SK-N-MC (cell line): ENCODE data around the gene BCL11B.
A peak's percentile ranks its signal among the peaks of the same experiment; 100 is the strongest.

ENCODE experiments used
- DNase-seq: peaks from one replicate; pipeline ENCODE4 v3.0.0-alpha.2; 2011; ENCODE audit warnings: low read depth, low spot score
- H3K27ac ChIP-seq: fragments of 200-600 bp; sonication (generic); 2 replicates; pipeline ENCODE4 v1.5.1; 2016; ENCODE audit warnings: mixed run types
- H3K36me3 ChIP-seq: fragments of 200-600 bp; sonication (generic); 2 replicates; pipeline ENCODE4 v1.6.1; 2017; ENCODE audit warnings: antibody characterized with exemption, low read length, mixed read lengths; ENCODE audit not compliant: insufficient read depth
- H3K4me3 ChIP-seq: fragments of 200-600 bp; sonication (generic); 2 replicates; pipeline ENCODE4 v1.5.1; 2016
- H3K9ac ChIP-seq: fragments of 200-600 bp; sonication (generic); 2 replicates; pipeline ENCODE4 v1.8.0; 2017; ENCODE audit warnings: mixed run types, mixed read lengths; ENCODE audit not compliant: insufficient read length
- H3K9me3 ChIP-seq: fragments of 200-600 bp; sonication (generic); 2 replicates; pipeline ENCODE4 v1.6.1; 2017; ENCODE audit warnings: low read depth, mild to moderate bottlenecking, antibody characterized with exemption, low read length, moderate library complexity, mixed read lengths
- EZH2 ChIP-seq: fragments of 200-600 bp; sonication (generic); IDR thresholded peaks from one replicate; pipeline ENCODE4 v1.6.1; 2017; ENCODE audit warnings: antibody characterized with exemption
- FOXP2 ChIP-seq: optimal IDR thresholded peaks from 2 replicates; pipeline ENCODE3; 2011; ENCODE audit warnings: mild to moderate bottlenecking, moderate library complexity; ENCODE audit not compliant: insufficient read depth; ENCODE audit errors: extremely low read length, control extremely low read depth
- POLR2AphosphoS5 ChIP-seq: IDR thresholded peaks from 2 replicates; pipeline ENCODE4 v1.6.1; 2012; ENCODE audit warnings: mild to moderate bottlenecking, low read depth, low read length, borderline replicate concordance

Gene BCL11B

GRCh38 chr14:99249389-99249788, 22.6 kb downstream of the BCL11B start:
- TF ChIP-seq POLR2AphosphoS5, result no peak
- TF ChIP-seq FOXP2, result no peak
- no peak for TF ChIP-seq EZH2

GRCh38 chr14:99248761-99249171, 23.2 kb downstream of the BCL11B start:
- Histone ChIP-seq H3K27ac (peak overlapping the region; percentile 88; the same call in 1 of the 2 replicates), H3K9ac (no peak overlapping the region), H3K4me3 (no peak overlapping the region), H3K36me3 (peaks cover 99% of the 10 kb centered on the region), H3K9me3 (no peaks in the 10 kb centered on the region)
- no peak; the same call in 1 of the 2 replicates for TF ChIP-seq POLR2AphosphoS5
- no peak for TF ChIP-seq FOXP2
- no peak for TF ChIP-seq EZH2
- no peak for DNase-seq

More at GRCh38 chr14:99249389-99249788, 22.6 kb downstream of the BCL11B start:
- H3K9me3 ChIP-seq, result no peaks in the 10 kb centered on the region
- H3K27ac ChIP-seq, result peak overlapping the region; percentile 60; the same call in 1 of the 2 replicates
- no peak for DNase-seq
- no peak overlapping the region for H3K4me3 ChIP-seq
- H3K36me3 ChIP-seq, result peaks cover 99% of the 10 kb centered on the region
- H3K9ac ChIP-seq, result no peak overlapping the region

- no peak for DNase-seq
- Histone ChIP-seq H3K9ac (peak overlapping the region; percentile 7), H3K36me3 (peaks cover 99% of the 10 kb centered on the region), H3K9me3 (no peaks in the 10 kb centered on the region), H3K4me3 (peak overlapping the region; percentile 53), H3K27ac (peak overlapping the region; percentile 88)
- TF ChIP-seq EZH2 (no peak), POLR2AphosphoS5 (no peak; the same call in 1 of the 2 replicates)
Observed at GRCh38 chr14:99247772-99248171, 24.2 kb downstream of the BCL11B start.

- TF ChIP-seq FOXP2 (no peak), POLR2AphosphoS5 (no peak; the same call in 1 of the 2 replicates), EZH2 (no peak)
- Histone ChIP-seq H3K9ac (no peak overlapping the region), H3K4me3 (peak overlapping the region; percentile 53), H3K27ac (peak overlapping the region; percentile 88), H3K36me3 (peaks cover 99% of the 10 kb centered on the region), H3K9me3 (no peaks in the 10 kb centered on the region)
- DNase-seq, result no peak
Observed at GRCh38 chr14:99247101-99247729, 24.8 kb downstream of the BCL11B start.

- Histone ChIP-seq H3K27ac (peak overlapping the region; percentile 88), H3K9me3 (no peaks in the 10 kb centered on the region), H3K9ac (no peak overlapping the region), H3K36me3 (peaks cover 99% of the 10 kb centered on the region), H3K4me3 (peak overlapping the region; percentile 53)
- DNase-seq, result no peak
- TF ChIP-seq POLR2AphosphoS5, result no peak
- no peak for TF ChIP-seq FOXP2
- no peak for TF ChIP-seq EZH2
Observed at GRCh38 chr14:99246536-99247097, 25.4 kb downstream of the BCL11B start.

- Histone ChIP-seq H3K9me3 (no peaks in the 10 kb centered on the region), H3K27ac (peak overlapping the region; percentile 88), H3K9ac (no peak overlapping the region)
Observed at GRCh38 chr14:99245564-99246511, 26.2 kb downstream of the BCL11B start.

GRCh38 chr14:99244941-99245563, 26.9 kb downstream of the BCL11B start:
- H3K27ac ChIP-seq, result peak overlapping the region; percentile 88
- peaks cover 99% of the 10 kb centered on the region for H3K36me3 ChIP-seq
- H3K9me3 ChIP-seq, result no peaks in the 10 kb centered on the region
- DNase-seq, result no peak
- TF ChIP-seq POLR2AphosphoS5, result no peak; the same call in 1 of the 2 replicates
- no peak for TF ChIP-seq EZH2
- no peak for TF ChIP-seq FOXP2
- peak overlapping the region; percentile 29 for H3K9ac ChIP-seq
- H3K4me3 ChIP-seq, result peak overlapping the region; percentile 60

More at GRCh38 chr14:99245564-99246511, 26.2 kb downstream of the BCL11B start:
- H3K4me3 ChIP-seq, result peak overlapping the region; percentile 60
- TF ChIP-seq POLR2AphosphoS5, result no peak
- TF ChIP-seq EZH2, result no peak
- TF ChIP-seq FOXP2, result no peak
- H3K36me3 ChIP-seq, result peaks cover 99% of the 10 kb centered on the region
- DNase-seq, result no peak

- Histone ChIP-seq H3K36me3 (peaks cover 100% of the 10 kb centered on the region), H3K27ac (peak overlapping the region; percentile 88), H3K9ac (peak overlapping the region; percentile 29), H3K4me3 (peak overlapping the region; percentile 60), H3K9me3 (no peaks in the 10 kb centered on the region)
- no peak for DNase-seq
- TF ChIP-seq FOXP2 (no peak), EZH2 (no peak), POLR2AphosphoS5 (no peak)
Observed at GRCh38 chr14:99244367-99244901, 27.6 kb downstream of the BCL11B start.
